HG03575 (cell line): ENCODE measurements around the gene ASIC2.
"Not testable (repeated sequence)": the region's sequence is repeated elsewhere in the genome, so short reads cannot be mapped to it uniquely, and the experiment has no call there.

ENCODE experiments used
- ATAC-seq: cut with Tn5 transposase; IDR thresholded peaks from one replicate; pipeline ENCODE4 v1.9.1; 2021; ENCODE audit not compliant: unreplicated experiment, insufficient number of reproducible peaks, low FRiP score; ENCODE audit errors: extremely low read depth

ASIC2 gene

DNA sequence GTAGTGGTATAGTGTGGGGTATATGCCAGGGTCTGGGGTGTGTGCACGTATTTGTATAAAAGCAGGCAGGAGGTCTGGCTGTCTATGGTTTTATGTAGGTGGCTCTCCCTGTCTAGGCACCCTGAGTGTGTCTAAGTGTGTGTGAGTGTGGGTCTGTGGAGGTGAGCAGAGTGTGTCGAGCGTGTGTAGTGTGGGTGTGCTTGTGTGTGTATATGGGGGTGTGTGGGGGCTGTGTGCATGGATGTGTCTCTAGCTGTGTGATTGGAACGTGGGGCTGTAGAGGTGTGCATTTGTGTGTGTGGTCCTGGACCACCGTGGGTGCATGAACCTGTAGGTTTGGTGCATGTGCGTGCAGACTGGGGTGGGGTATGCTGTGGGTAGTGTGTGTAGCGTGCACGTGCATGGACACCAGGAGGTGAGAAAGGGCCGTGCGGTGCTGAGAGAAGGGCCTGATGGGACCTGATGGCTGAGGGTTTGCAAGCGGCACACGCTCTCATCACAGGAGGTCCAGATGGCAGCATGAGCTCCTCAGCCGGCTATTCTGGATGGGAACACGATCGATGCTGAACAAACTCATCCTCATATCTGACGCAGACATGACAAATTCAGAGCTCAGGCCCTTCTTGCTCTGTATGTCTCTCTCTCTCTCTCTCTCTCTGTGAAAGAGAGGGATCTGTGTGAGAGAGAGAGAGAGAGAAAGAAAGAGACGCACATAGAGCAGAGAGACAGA lies 273.8 kb downstream of the ASIC2 start:
- no peak for ATAC-seq

GRCh38 chr17:33017366-33017765 lies 275.7 kb downstream of the ASIC2 start:
- ATAC-seq, result no peak

DNA sequence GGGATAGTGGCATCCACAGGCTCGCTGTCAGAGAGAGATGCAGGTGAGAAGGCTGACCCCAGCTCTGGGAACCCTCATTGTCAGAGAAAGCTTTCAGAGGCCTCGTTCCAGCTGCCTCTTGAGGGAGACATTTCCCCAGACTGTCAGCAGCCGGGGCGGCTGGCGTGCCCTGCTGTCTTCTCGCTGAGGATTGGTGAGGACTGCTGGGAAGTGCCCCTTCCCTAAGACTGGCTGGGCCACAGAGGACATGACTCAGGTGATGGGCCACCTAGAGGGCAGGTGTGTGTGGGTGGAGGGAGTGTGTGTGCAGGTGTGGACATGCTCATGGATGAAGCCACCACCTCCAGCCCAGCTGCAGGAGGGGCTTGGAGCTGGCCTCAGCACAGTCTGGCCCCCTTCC lies 276.2 kb downstream of the ASIC2 start:
- no peak for ATAC-seq

DNA sequence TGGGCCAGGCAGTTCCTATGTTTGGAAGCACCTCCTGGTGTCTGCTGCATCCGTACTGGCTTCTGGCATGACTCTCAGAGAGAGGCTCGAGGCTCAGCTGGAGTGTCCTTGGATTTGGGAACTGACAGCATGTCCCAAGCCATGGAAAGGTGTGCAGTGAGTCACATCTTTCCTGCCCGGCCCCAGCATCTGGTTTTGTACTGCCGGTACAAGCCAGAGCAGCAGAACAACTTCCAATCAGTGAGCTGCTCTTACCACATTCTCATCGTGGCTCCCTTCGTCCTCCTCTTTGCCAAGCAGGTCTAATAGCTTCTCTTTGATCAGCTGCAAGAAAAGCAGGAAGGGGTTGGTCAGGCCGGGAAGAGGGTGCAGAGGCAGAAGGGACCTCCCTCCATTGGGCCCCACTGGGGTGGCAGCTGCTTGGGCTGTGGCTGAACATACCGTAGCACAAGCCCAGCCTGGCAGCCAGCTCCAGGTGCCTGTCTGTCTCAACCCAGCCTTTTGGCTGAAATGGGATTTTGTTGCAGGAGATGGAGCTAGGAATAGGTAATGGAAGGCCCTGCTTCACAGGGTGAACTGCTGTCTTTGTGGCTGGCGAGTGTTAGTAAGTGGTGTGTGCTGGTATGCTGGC lies 277.3 kb downstream of the ASIC2 start:
- no peak for ATAC-seq

GRCh38 chr17:33014751-33015150 lies 278.3 kb downstream of the ASIC2 start:
- ATAC-seq, result no peak

- ATAC-seq, result no peak
Measured at GRCh38 chr17:33013596-33014375, 279.3 kb downstream of the ASIC2 start.

DNA sequence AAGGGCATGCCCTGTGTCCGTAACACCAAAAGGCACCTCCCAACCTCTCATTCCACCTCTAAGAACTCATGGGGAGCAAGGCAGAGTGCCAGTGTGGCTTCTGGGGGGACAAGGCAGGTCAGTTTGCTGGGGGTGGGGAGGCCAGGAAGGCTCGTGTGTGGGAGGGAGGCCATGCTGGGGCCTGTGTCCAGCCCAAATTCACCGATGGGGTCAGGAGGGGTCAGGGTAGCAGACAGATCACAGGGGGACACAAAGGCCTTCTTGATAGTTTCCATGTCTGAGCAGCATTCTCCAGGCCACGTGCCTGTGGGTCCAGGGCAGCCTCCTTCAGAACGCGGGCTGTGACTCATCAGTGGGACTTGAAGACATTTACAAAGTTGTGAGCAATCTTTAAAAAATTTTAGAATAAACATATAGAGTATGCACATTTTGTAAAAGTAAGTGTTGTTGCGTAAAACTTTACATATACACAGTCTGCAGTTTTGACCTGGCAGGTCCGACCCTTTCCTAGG lies 280.5 kb downstream of the ASIC2 start:
- ATAC-seq, result no peak

DNA sequence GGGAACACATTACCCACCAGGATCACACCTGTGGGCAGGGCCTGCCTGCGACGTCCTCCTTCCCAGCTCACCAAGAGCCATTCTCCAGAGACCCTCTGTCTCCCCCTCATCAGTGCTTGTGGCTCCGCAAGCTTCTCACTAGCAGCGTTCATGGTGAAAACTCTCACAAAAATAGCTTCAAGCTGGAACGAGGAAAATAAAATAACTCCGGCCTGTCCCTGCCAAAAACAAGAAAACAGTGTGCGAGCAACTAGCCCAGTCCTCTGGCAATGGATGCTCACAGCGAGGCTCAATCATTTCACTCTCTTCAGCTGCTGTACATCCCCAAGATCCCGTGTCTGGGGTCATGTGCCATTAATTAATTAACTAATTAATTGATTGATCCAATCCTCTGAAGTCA lies 283.5 kb downstream of the ASIC2 start:
- ATAC-seq, result no peak

- ATAC-seq, result no peak
Measured at GRCh38 chr17:33007186-33007585, 285.9 kb downstream of the ASIC2 start.

GRCh38 chr17:33002246-33002645 lies 290.8 kb downstream of the ASIC2 start:
- ATAC-seq, result no peak

GRCh38 chr17:32998887-32999228 lies 294.2 kb downstream of the ASIC2 start:
- no peak for ATAC-seq

DNA sequence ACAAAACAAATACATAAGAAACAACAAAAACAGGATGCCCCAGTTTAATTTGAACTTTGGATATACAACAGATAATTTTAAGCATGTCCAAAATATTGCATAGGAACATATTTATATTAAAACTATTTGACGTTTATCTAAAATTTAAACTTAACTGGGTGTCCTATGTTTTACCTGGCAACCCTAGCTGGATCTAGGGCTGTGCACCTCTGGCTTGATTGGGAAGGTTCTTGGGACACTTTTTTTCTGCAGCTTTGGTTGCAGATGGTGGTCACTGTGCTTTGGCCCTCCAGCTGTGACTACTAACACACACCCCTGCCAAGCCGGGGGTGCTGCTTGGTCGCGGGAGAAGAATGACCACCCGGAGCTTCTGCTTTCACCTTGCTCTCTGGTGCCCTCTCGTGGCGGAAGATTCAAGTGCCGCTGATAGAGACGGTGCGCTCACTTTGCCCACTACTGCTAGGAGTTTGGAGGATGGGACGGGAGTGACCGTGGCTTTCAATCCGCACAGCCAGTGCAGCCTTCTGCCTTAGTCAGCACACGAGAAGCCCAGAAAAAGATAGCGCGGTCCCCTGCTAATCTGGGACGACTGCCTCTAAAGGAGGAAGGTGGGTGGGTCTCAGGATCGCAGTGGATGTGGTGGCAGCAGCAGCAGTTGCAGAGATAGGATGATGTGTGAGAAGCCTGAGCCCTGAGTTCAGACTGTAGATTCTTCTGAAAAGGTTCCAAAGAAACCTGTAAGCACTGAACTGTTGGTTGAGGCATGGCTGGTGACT lies 294.8 kb downstream of the ASIC2 start:
- ATAC-seq, result no peak

DNA sequence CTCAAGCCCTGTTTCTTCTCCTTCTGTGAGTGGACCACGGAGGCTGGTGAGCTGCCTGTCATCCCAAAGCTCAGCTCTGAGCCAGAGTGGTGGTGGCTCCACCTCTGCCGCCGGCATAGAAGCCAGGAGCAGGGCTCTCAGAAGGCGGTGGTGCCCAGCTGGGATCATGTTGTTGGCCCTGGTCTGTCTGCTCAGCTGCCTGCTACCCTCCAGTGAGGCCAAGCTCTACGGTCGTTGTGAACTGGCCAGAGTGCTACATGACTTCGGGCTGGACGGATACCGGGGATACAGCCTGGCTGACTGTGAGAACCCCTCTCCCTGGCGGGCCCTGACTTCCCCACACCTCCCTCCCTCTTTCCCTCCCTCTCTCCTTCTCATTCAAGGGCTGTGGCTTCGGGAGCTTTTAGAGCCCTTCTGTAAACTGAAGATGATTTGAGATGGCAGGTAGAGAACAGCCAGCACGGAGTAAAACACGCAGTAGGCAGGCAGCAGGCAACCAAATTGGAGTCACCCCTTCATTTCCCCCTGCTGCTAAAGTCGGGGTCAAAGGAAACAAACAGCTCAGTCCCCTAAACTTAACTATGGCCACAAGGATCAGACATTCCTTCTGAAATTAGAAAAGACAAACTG lies 297.6 kb downstream of the ASIC2 start:
- no peak for ATAC-seq

DNA sequence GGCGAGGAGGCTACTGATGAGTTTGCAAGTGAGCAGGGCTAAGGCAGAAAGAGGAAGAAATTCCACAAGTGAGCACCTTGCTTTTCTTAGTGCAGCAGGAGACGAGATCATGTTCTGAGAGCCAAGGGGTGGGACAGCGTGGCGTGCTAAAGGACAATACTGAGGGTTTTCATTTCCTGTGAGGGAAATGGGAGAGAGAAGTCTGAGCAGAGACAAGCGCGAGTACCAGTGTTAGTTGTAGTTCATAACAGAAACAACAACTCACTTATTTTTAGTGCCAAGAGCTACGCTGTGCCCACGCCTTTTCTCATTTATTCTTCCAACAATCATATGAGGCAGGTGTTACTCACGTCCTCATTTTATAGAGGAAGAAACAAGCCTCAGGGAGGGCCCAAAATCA lies 299.1 kb downstream of the ASIC2 start:
- ATAC-seq, result no peak

DNA sequence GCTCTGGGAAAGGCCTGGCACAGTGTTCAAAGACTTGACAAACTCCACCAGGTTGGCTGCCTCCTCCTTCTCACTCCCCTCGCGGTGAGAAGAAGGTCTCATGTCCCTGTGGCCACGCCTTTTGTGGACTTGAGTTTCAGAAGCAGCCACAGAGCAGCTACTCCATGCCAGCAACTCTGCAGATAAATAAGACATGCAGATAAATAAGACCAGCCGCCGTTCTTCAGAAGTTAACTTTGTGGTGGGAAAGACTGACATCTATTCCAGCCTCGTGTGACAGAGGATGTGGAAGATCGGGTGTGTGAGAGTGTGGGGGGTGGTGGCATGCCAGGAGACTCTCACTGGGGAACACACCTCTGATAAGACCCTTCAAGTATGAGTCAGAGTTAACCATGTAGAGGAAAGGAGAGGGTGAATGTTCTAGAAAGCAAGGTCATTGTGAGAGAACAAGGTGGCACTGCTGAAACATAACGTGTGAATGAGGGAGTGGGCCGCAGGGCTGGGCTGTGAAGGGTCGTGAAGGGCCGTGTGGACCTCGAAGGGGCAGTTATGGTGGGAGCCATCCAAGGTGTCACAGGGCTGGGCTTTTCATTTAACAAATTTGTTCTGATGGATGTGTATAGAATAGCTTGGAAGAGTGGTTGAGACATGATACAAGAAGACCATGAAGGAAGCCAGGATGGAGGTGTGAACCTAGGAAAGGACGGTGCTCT lies 300.6 kb downstream of the ASIC2 start:
- ATAC-seq, result no peak

DNA sequence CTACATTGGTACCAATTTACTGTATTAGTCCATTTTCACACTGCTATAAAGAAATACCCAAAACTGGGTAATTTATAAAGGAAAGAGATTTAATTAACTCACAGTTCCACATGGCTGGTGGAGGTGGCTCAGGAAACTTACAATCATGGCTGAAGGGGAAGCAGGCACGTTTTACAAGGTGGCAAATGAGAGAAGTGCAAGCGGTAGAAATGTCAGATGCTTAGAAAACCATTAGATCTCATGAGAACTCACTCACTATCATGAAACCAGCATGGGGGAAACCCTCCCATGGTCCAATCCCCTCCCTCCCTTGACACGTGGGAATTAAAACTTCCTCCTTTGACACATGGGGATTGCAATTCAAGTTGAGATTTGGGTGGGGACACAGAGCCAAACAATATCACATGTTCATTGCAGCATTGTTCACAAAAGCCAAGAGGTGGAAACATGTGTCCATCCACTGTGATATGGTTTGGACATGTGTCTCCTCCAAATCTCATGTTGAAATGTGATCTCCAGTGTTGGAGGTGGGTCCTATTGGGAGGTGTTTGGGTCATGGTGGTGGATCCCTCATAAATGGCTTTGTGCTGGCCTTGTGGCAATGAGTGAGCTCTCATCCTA lies 304.5 kb downstream of the ASIC2 start:
- no peak for ATAC-seq

DNA sequence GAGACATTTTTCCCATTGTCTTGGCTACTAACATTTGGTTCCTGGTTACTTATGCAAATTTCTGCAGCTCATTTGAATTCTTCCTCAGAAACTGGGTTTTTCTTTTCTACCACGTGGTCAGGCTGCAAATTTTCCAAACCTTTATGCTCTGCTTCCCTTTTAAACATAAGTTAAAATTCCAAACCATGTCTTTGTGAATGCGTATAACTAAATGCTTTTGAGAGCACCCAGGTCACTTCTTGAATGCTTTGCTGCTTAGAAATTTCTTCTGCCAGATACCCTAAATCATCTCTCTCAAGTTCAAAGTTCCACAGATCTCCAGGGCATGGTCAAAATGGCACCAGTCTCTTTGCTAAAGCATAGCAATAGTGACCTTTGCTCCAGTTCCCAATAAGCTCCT lies 305.2 kb downstream of the ASIC2 start:
- not testable (repeated sequence) for ATAC-seq

GRCh38 chr17:32987453-32987805 lies 305.7 kb downstream of the ASIC2 start:
- not testable (repeated sequence) for ATAC-seq
